GM19438 (cell line): Measurements from ENCODE around the gene LAMTOR4.
"Not testable (repeated sequence)": the region's sequence is repeated elsewhere in the genome, so short reads cannot be mapped to it uniquely, and the experiment has no call there.

Source experiments
- ATAC-seq: cut with Tn5 transposase; IDR thresholded peaks from one replicate; pipeline ENCODE4 v1.9.1; 2021; ENCODE audit warnings: low read depth; ENCODE audit not compliant: unreplicated experiment

Gene LAMTOR4

GRCh38 chr7:100192969-100193368 is 44.3 kb downstream of the LAMTOR4 start:
- no peak for ATAC-seq

- no peak for ATAC-seq
Observed at GRCh38 chr7:100195222-100195621, 46.5 kb downstream of the LAMTOR4 start.

GRCh38 chr7:100195901-100196322 is 47.2 kb downstream of the LAMTOR4 start:
- not testable (repeated sequence) for ATAC-seq

DNA sequence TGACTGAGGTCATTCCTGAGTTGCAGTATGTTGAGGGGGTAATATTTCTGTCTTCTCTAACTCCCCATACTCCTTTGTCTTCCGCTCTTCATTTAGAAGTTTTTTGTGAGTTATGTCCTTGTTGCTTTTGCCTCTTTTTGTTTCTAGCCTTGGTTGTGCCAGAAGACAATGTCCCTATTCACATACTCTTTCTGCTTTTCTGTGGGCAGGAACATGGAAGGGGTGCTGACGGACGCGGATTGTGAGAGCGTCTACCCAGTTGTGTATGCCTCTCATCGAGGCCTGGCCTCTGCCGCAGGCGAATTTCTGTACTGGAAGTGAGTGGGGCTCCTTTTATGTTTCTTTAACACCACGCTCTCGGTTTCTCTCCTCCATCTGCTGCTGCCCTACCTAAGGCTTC is 49.5 kb downstream of the LAMTOR4 start:
- no peak for ATAC-seq

DNA sequence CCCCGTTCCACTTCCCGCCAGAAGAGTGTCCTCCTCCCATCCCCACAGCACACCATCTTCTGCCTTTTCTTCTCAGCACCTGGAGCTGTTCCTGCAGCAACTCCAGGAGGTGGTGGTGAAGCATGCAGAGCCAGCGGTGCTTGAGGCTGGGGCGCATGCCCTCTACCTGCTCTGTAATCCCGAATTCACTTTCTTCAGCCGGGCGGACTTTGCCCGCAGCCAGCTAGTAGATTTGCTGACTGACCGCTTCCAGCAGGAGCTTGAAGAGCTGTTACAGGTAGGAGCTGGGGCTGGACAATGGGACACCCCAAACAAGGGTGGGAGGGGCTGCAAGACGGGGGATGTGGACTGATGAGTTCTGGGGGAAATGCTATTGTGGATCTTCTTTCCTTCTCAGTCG is 52.0 kb downstream of the LAMTOR4 start:
- no peak for ATAC-seq
